A549 (cell line): ENCODE measurements around the gene GRIN3A. TPM values are rescaled to one million over a fixed set of nuclear protein-coding genes. Genes with fewer than 3 reads are reported as not detected.

ENCODE experiments used
- ATAC-seq, 2 experiments: fragments of 200-7000 bp in 1 of 2; fragments of >200 bp in 1 of 2; cut with Nextera tagmentation in 1 of 2; cut with Tn5 transposase in 1 of 2; 3 replicates each; pipeline versions ENCODE4 v1.8.0 to v1.9.1; 2018 to 2020; ENCODE audit warnings: mild to moderate bottlenecking in 1 of 2, moderate library complexity in 1 of 2
- CTCF ChIA-PET: fragments of 300-600 bp; sonication (Branson Sonifier 250); formaldehyde crosslinking; extraction: SDS; loops from one replicate; lab custom pipeline; 2021; ENCODE audit warnings: antibody characterized with exemption, inconsistent platforms; lab: Yijun Ruan, JAX
- POLR2A ChIA-PET: fragments of 350-600 bp; formaldehyde crosslinking; extraction: SDS; loops from one replicate; lab custom pipeline; 2021; ENCODE audit warnings: antibody characterized with exemption, inconsistent platforms; lab: Yijun Ruan, JAX
- DNase-seq, 2 experiments: peaks; one replicate each; pipeline versions ENCODE4 v3.0.0 to v3.0.0-alpha.2; 2011 to 2016; ENCODE audit warnings: low read depth in 1 of 2, low spot score in 1 of 2
- FAIRE-seq: peaks from 2 replicates; lab custom pipeline; 2011; peaks lifted over from hg19 to GRCh38; lab: Jason Lieb, UNC
- H3K27ac ChIP-seq, 2 experiments: fragments of >200 bp; sonication (Bioruptor Twin); formaldehyde crosslinking; 3 replicates each; pipeline ENCODE4 v1.5.1; 2016 to 2017
- H3K4me1 ChIP-seq: fragments of >200 bp; sonication (Bioruptor Twin); formaldehyde crosslinking; 3 replicates; pipeline ENCODE4 v1.6.1; 2016
- H3K4me2 ChIP-seq: fragments of >200 bp; sonication (Bioruptor Twin); formaldehyde crosslinking; 3 replicates; pipeline ENCODE4 v1.6.1; 2016
- H3K4me3 ChIP-seq: fragments of >200 bp; sonication (Bioruptor Twin); formaldehyde crosslinking; 3 replicates; pipeline ENCODE4 v1.5.1; 2016
- H3K9me3 ChIP-seq: fragments of >200 bp; sonication (Bioruptor Twin); formaldehyde crosslinking; 3 replicates; pipeline ENCODE4 v1.6.1; 2016
- ATOH8 ChIP-seq: fragments of 250-450 bp; sonication (Bioruptor Pico); IDR thresholded peaks from 2 replicates; pipeline ENCODE4 v1.5.0; 2020; ENCODE audit warnings: low read depth, mild to moderate bottlenecking, moderate library complexity
- CBX8 ChIP-seq: fragments of 200-600 bp; sonication (generic); IDR thresholded peaks from 2 replicates; pipeline ENCODE4 v1.6.1; 2016
- CEBPB ChIP-seq, 2 experiments: fragments of >200 bp in 1 of 2; sonication (Bioruptor Twin) in 1 of 2; formaldehyde crosslinking in 1 of 2; IDR thresholded peaks; 2 replicates each; pipeline ENCODE4 v1.6.1; 2012 to 2016
- CHD2 ChIP-seq: fragments of 150-350 bp; IDR thresholded peaks from 2 replicates; pipeline ENCODE4 v1.6.1; 2014; ENCODE audit warnings: low read length; ENCODE audit not compliant: partially characterized antibody
- E2F6 ChIP-seq: IDR thresholded peaks from 2 replicates; pipeline ENCODE4 v1.6.1; 2012; ENCODE audit warnings: low read depth, borderline replicate concordance
- EP300 ChIP-seq, 2 experiments: fragments of >200 bp; sonication (Bioruptor Twin); formaldehyde crosslinking; IDR thresholded peaks; 2 replicates in 1 of 2; 3 replicates in 1 of 2; pipeline ENCODE4 v1.6.1; 2016 to 2017
- FOXS1 ChIP-seq: fragments of 250-450 bp; sonication (Bioruptor Pico); IDR thresholded peaks from 2 replicates; pipeline ENCODE4 v1.5.0; 2020; ENCODE audit warnings: mild to moderate bottlenecking, moderate library complexity
- MAX ChIP-seq: IDR thresholded peaks from 2 replicates; pipeline ENCODE4 v1.6.1; 2012
- MAZ ChIP-seq: fragments of 150-350 bp; IDR thresholded peaks from 2 replicates; pipeline ENCODE4 v1.6.1; 2014; ENCODE audit warnings: antibody characterized with exemption, low read depth, low read length, borderline replicate concordance
- NPAS2 ChIP-seq: fragments of 250-450 bp; sonication (Bioruptor Pico); IDR thresholded peaks from 2 replicates; pipeline ENCODE4 v1.8.0; 2022; ENCODE audit warnings: mild to moderate bottlenecking, moderate library complexity, borderline replicate concordance
- NR3C1 ChIP-seq: fragments of >200 bp; sonication (Bioruptor Twin); formaldehyde crosslinking; IDR thresholded peaks from 3 replicates; pipeline ENCODE4 v1.6.1; 2017
- PBX3 ChIP-seq: IDR thresholded peaks from 2 replicates; pipeline ENCODE4 v1.6.1; 2012
- REST ChIP-seq: fragments of 200-600 bp; sonication (generic); IDR thresholded peaks from 2 replicates; pipeline ENCODE4 v1.6.1; 2016; ENCODE audit warnings: antibody characterized with exemption, mild to moderate bottlenecking, moderate library complexity
- RNF2 ChIP-seq: fragments of 200-600 bp; sonication (generic); IDR thresholded peaks from 2 replicates; pipeline ENCODE4 v1.6.1; 2016; ENCODE audit warnings: low read depth, mild to moderate bottlenecking, antibody characterized with exemption, moderate library complexity, borderline replicate concordance
- SREBF2 ChIP-seq: fragments of 450-650 bp; IDR thresholded peaks from 2 replicates; pipeline ENCODE4 v1.6.1; 2014; ENCODE audit warnings: mild to moderate bottlenecking, moderate library complexity
- USF2 ChIP-seq: fragments of 450-650 bp; IDR thresholded peaks from 2 replicates; pipeline ENCODE4 v1.6.1; 2014; ENCODE audit warnings: antibody characterized with exemption
- ZC3H11A ChIP-seq: fragments of 450-650 bp; IDR thresholded peaks from 2 replicates; pipeline ENCODE4 v1.6.1; 2014; ENCODE audit warnings: antibody characterized with exemption, mild to moderate bottlenecking
- WGBS: methylation state at CpG from one replicate; pipeline ENCODE4 v1.1.6; 2017; ENCODE audit errors: missing lambda C conversion rate; 5-methylcytosine and 5-hydroxymethylcytosine counted together
- polyA plus RNA-seq, 4 experiments: library from polyadenylated mRNA; depleted of rRNA in 3 of 4; stranded (reverse); fragments of >200 nt; fragmentation: RNase III in 1 of 4; extraction: RNeasy Plus Mini Kit Qiagen cat#74134 plus additional on column Dnase treatment in 1 of 4; gene quantifications; 2 replicates in 3 of 4; 3 replicates in 1 of 4; pipeline ENCODE4 v1.2.3, GENCODE V29; 2011 to 2017

Gene GRIN3A
- polyA plus RNA-seq, 2 of the 4 experiments (the other 2 are of a cell fraction) = not detected

GRCh38 chr9:101524371-101524770, 214.1 kb downstream of the GRIN3A start:
- ATAC-seq (no peak), FAIRE-seq (no peak), DNase-seq (no peak)
- Histone ChIP-seq H3K4me1 (no peaks in the 10 kb centered on the region), H3K9me3 (no peaks in the 10 kb centered on the region), H3K27ac (no peak overlapping the region), H3K4me3 (no peak overlapping the region), H3K4me2 (no peak overlapping the region)
- ChIA-PET POLR2A (no interaction called here), CTCF (interaction anchor here (0.8 to 3.8 kb wide), 7 partner anchors 14 to 810 kb away, joined by 3 to 19 read pairs (median 6); a partner anchor contains a TSS)
- WGBS = 59% methylated on average over 6 of the region's 6 CpGs
- TF ChIP-seq MAX = no peak
- TF ChIP-seq NR3C1 = no peak
- TF ChIP-seq ATOH8 = no peak
- TF ChIP-seq E2F6 = no peak
- no peak for TF ChIP-seq PBX3
- TF ChIP-seq REST = no peak
- TF ChIP-seq SREBF2 = no peak
- TF ChIP-seq ZC3H11A = no peak
- no peak for TF ChIP-seq USF2
- no peak for TF ChIP-seq NPAS2 (CRISPR knock-in tag)
- no peak for TF ChIP-seq CHD2
- no peak for TF ChIP-seq MAZ
- TF ChIP-seq CEBPB (IDR thresholded peaks at IDR 0.05) = no peak
- no peak for TF ChIP-seq FOXS1
- no peak for TF ChIP-seq RNF2
- no peak for TF ChIP-seq CBX8
- TF ChIP-seq EP300 (IDR thresholded peaks at IDR 0.05) = no peak

Other genes with a start within 250 kb of the GRIN3A start
- gene RNF20, start 204.8 kb downstream of the GRIN3A start, polyA plus RNA-seq (2011; rRNA removed) = 54.4 and 56.9 TPM in 2 replicates
- 31.8 to 32.4 TPM (median 32.3 TPM) in 3 replicates for gene RNF20, start 204.8 kb downstream of the GRIN3A start, polyA plus RNA-seq (2017; fragmentation: RNase III; extraction: RNeasy Plus Mini Kit Qiagen cat#74134 plus additional on column Dnase treatment)
- gene PPP3R2, start 143.7 kb downstream of the GRIN3A start, polyA plus RNA-seq (2011; rRNA removed) = not detected in 2 replicates
- not detected in 3 replicates for gene PPP3R2, start 143.7 kb downstream of the GRIN3A start, polyA plus RNA-seq (2017; fragmentation: RNase III; extraction: RNeasy Plus Mini Kit Qiagen cat#74134 plus additional on column Dnase treatment)